Right atrium auricular region (tissue), 2 donors: Measurements from ENCODE around the gene CALM3. TPM values are rescaled to one million over a fixed set of nuclear protein-coding genes. Genes with fewer than 3 reads are reported as not detected.

ENCODE experiments used
- DNase-seq: peaks from one replicate; pipeline ENCODE4 v3.0.0-alpha.2; 2019; ENCODE audit warnings: low spot score
- H3K27ac ChIP-seq, 2 donors: fragments of 200-600 bp; sonication (generic); 1 replicate in 1 of 2; 2 replicates in 1 of 2; pipeline ENCODE4 v1.5.1; 2016 to 2019
- H3K27me3 ChIP-seq, 2 donors: fragments of 200-600 bp; sonication (generic); one replicate each; pipeline versions ENCODE4 v1.5.1 to v1.6.0; 2017 to 2019
- H3K36me3 ChIP-seq: fragments of 200-600 bp; sonication (generic); one replicate; pipeline ENCODE4 v1.5.1; 2016
- H3K4me1 ChIP-seq, 2 donors: fragments of 200-600 bp; sonication (generic); one replicate each; pipeline versions ENCODE4 v1.5.1 to v1.6.0; 2017 to 2019
- H3K4me3 ChIP-seq, 2 donors: fragments of 200-600 bp; sonication (generic); 1 replicate in 1 of 2; 2 replicates in 1 of 2; pipeline ENCODE4 v1.5.1; 2017 to 2019; ENCODE audit warnings: mild to moderate bottlenecking in 1 of 2, moderate library complexity in 1 of 2
- H3K9me3 ChIP-seq, 2 donors: fragments of 200-600 bp; sonication (generic); one replicate each; pipeline ENCODE4 v1.5.1; 2019
- total RNA-seq, 2 donors: library from RNA; depleted of rRNA; stranded (reverse); fragments of >200 nt; gene quantifications; one replicate each; pipeline ENCODE4 v1.1.0, GENCODE V29; 2016
- TF ChIP-seq, protein P1 (sequence below), 2 donors: fragments of 200-600 bp; sonication (generic); IDR thresholded peaks; one replicate each; pipeline ENCODE4 v1.5.1; 2019; ENCODE audit warnings: antibody characterized with exemption in 2 of 2

The CALM3 gene
- total RNA-seq, 2 donors from 2014 or later, result 210 to 296 TPM

DNA sequence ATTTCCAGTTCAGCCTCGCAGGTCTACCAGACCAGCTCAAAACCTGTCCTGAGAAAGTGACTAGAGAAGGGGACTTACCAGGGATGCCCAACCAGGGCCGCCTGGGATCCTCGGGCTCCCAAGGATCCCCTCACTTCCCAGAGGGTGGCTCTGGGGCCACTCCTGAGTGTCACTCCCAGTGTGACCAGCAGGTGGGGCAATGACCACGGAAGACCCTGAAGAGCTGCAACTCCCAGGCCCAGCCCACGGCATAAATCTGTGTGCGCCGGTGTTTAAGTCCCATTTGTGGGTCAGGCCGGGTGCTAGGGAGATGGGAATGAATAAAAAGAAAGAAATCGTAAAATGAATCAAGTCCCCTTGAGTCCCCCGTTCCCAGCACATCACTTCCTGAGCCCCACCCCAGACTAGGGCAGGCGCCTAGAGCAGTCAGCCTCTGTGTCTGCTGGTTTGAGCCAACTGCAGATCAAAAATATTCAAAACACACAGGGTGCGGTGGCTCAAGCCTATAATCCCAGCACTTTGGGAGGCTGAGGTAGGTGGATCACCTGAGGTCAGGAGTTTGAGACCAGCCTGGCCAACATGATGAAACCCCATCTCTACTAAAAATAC is 13.1 kb downstream of the CALM3 start:
- peaks cover 0 to 17% of the 10 kb centered on the region in 2 donors for H3K4me1 ChIP-seq

DNA sequence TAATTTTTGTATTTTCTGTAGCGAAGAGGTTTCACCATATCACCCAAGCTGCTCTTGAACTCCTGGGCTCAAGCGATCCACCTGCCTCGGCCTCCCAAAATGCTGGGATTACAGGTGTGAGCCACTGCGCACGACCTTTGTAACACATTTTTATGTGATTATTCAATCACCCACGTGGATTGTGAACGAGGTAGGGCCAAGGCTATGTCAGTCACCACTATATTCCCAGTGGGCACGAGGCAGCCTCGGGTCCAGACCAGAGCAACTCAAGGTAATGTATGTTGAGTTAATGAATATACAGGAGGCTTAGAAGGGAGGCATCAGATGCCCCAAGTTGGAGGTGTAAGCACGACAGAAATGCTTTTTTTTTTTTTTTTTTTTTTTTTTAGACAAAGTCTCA is 14.8 kb downstream of the CALM3 start:
- Histone ChIP-seq H3K4me1 (peaks cover 0 to 33% of the 10 kb centered on the region in 2 donors), H3K27ac (no peak overlapping the region), H3K9me3 (no peaks in the 10 kb centered on the region), H3K36me3 (no peaks in the 10 kb centered on the region), H3K4me3 (no peak overlapping the region), H3K27me3 (no peaks in the 10 kb centered on the region)
- TF ChIP-seq, protein P1, sequence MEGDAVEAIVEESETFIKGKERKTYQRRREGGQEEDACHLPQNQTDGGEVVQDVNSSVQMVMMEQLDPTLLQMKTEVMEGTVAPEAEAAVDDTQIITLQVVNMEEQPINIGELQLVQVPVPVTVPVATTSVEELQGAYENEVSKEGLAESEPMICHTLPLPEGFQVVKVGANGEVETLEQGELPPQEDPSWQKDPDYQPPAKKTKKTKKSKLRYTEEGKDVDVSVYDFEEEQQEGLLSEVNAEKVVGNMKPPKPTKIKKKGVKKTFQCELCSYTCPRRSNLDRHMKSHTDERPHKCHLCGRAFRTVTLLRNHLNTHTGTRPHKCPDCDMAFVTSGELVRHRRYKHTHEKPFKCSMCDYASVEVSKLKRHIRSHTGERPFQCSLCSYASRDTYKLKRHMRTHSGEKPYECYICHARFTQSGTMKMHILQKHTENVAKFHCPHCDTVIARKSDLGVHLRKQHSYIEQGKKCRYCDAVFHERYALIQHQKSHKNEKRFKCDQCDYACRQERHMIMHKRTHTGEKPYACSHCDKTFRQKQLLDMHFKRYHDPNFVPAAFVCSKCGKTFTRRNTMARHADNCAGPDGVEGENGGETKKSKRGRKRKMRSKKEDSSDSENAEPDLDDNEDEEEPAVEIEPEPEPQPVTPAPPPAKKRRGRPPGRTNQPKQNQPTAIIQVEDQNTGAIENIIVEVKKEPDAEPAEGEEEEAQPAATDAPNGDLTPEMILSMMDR (IDR thresholded peaks at IDR 0.05), result no peak
- no peak for DNase-seq

More for the DNA sequence above, 13.1 kb downstream of the CALM3 start:
- DNase-seq, result peak; percentile 85
- Histone ChIP-seq H3K27ac (no peak overlapping the region), H3K36me3 (peaks cover 10% of the 10 kb centered on the region), H3K27me3 (no peaks in the 10 kb centered on the region), H3K9me3 (no peaks in the 10 kb centered on the region), H3K4me3 (no peak overlapping the region)
- TF ChIP-seq, protein P1 (IDR thresholded peaks at IDR 0.05), result peak; percentile 86 to 92

DNA sequence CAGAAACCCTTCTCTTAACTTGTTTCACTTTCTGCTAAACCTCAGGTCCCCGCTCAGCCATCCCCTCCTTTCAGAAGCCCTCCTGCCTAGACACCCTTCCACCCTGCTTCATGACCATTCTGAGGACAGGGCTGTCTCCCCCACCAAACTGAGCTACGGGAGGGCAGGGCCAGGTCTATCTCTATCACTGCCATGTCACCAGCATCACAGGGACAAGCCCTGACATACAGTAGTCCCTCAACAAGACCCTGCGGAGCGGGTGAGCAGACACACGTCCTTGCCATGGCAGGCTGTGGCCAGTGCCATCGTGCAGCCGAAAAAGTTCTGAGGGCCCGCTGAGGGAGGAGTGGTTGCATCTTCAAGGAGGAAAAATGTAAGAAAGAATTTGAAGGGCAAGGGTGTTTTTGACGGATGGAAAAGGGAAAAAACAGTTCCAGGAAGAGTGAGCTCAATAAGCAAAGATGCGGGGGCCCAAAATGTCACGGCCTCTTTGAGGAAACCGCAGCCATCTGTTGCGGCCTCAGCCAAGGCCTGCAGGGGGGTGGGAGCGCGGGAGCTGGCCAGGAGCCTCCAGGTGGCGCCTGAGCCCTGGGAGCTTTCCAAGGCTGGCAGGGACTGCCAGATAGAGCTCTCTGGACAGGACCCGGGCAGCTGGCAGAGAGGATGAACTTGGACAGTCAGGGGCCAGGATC is 15.6 kb downstream of the CALM3 start:
- H3K4me1 ChIP-seq, result peaks cover 0 to 39% of the 10 kb centered on the region in 2 donors
- DNase-seq, result no peak
- TF ChIP-seq, protein P1 (IDR thresholded peaks at IDR 0.05), result peak; percentile 21 to 58
- no peaks in the 10 kb centered on the region for H3K27me3 ChIP-seq
- H3K9me3 ChIP-seq, result no peaks in the 10 kb centered on the region
- H3K36me3 ChIP-seq, result no peaks in the 10 kb centered on the region
- no peak overlapping the region for H3K27ac ChIP-seq
- no peak overlapping the region for H3K4me3 ChIP-seq

DNA sequence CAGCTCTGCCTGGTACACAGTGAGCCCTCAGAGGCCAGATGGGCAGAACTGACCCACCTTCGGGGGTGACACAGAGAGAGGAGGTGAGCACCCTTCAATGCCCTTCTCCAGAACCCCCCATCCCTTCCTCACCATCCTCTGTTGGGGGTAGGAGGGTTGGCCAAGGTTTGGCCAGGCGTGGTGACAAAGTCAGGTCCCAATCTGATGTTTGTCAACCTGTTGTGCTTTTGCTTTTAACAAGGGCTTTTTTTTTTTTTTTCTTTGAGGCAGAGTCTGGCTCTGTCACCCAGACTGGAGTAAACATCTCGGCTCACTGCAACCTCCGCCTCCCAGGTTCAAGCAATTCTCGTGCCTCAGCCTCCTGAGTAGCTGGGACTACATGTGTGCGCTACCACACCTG is 16.5 kb downstream of the CALM3 start:
- DNase-seq, result no peak
- no peaks in the 10 kb centered on the region for H3K27me3 ChIP-seq
- H3K4me1 ChIP-seq, result peaks cover 0 to 45% of the 10 kb centered on the region in 2 donors

DNA sequence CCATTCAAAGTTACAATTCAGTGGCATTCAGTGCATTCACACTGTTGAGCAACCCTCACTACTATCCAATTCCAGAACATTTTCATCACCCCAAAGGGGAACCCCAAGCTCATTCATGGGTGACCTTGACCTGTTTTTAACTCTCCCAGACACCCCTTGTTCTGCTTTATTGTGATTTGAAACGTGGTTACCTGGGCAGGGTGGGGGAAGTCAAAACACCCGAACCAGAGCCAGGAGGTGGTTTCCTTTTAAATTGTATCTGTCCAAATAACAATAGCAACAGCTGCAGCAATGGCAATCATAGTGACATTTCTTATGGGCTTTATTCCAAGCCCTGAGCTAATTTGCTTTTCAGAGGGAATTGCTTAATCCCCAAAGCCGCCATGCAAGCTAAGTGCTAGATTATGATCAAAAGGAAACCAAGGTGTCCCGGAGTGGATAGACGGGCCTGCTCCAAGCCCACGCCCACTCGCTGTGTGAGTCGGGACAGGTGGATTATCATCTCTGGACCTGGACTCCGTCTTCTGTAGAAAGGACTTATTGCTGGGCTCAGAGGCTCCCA is 17.6 kb downstream of the CALM3 start:
- no peak for DNase-seq
- Histone ChIP-seq H3K27ac (peak overlapping the region; percentile 8 to 71), H3K27me3 (no peaks in the 10 kb centered on the region), H3K4me3 (no peak overlapping the region), H3K4me1 (peaks cover 0 to 54% of the 10 kb centered on the region in 2 donors), H3K36me3 (no peaks in the 10 kb centered on the region), H3K9me3 (no peaks in the 10 kb centered on the region)
- TF ChIP-seq, protein P1 (IDR thresholded peaks at IDR 0.05), result no peak

More for the DNA sequence above, 16.5 kb downstream of the CALM3 start:
- no peaks in the 10 kb centered on the region for H3K9me3 ChIP-seq
- H3K4me3 ChIP-seq, result no peak overlapping the region
- no peak overlapping the region for H3K27ac ChIP-seq
- H3K36me3 ChIP-seq, result no peaks in the 10 kb centered on the region
- TF ChIP-seq, protein P1 (IDR thresholded peaks at IDR 0.05), result no peak
